GM10248 (cell line): Measurements from ENCODE around the gene CCDC70.
"Not testable (repeated sequence)": the region's sequence is repeated elsewhere in the genome, so short reads cannot be mapped to it uniquely, and the experiment has no call there.

Source experiments
- CTCF ChIA-PET: fragments of 300-600 bp; sonication (Branson Sonifier 250); formaldehyde crosslinking; extraction: SDS; loops from one replicate; lab custom pipeline; 2021; ENCODE audit warnings: antibody characterized with exemption; lab: Yijun Ruan, JAX
- POLR2A ChIA-PET: fragments of 350-650 bp; sonication (Branson Sonifier 250); formaldehyde crosslinking; extraction: SDS; loops from one replicate; lab custom pipeline; 2020; ENCODE audit warnings: antibody characterized with exemption; lab: Yijun Ruan, JAX
- DNase-seq: peaks from one replicate; pipeline ENCODE4 v3.0.0; 2012; ENCODE audit errors: extremely low spot score
- CTCF ChIP-seq: IDR thresholded peaks from 2 replicates; pipeline ENCODE4 v1.5.1; 2012; ENCODE audit warnings: mild to moderate bottlenecking, low read depth; ENCODE audit errors: extremely low read depth, missing control alignments, control extremely low read depth

CCDC70 gene

GRCh38 chr13:51905787-51906186 lies 44.0 kb downstream of the CCDC70 start:
- no peak for TF ChIP-seq CTCF
- ChIA-PET CTCF (interaction anchor here (1.6 to 2.0 kb wide), 3 partner anchors 10 to 13 kb away, joined by 3 to 5 read pairs (median 4); no protein-coding TSS in a partner anchor), POLR2A (no interaction called here)
- no peak for DNase-seq

- ChIA-PET CTCF (interaction anchor here (1.6 to 1.8 kb wide), 2 partner anchors 11 to 14 kb away, joined by 3 to 4 read pairs; no protein-coding TSS in a partner anchor), POLR2A (no interaction called here)
- DNase-seq: no peak
- no peak for TF ChIP-seq CTCF
Measured at GRCh38 chr13:51906581-51906980, 44.8 kb downstream of the CCDC70 start.

- DNase-seq: no peak
- ChIA-PET CTCF (no interaction called here), POLR2A (no interaction called here)
- TF ChIP-seq CTCF: no peak
Measured at GRCh38 chr13:51907040-51907732, 45.4 kb downstream of the CCDC70 start.

GRCh38 chr13:51909265-51909664 lies 47.5 kb downstream of the CCDC70 start:
- POLR2A ChIA-PET, DNase-seq: not testable (repeated sequence)
- CTCF ChIA-PET: interaction anchor here (0.9 to 1.5 kb wide), 2 partner anchors 19 to 29 kb away, joined by 3 read pairs; no protein-coding TSS in a partner anchor

- DNase-seq: no peak
- POLR2A ChIA-PET: no interaction called here
- no peak for TF ChIP-seq CTCF
- CTCF ChIA-PET: interaction anchor here (0.9 kb wide), 1 partner anchor 9 kb away, joined by 3 read pairs; no protein-coding TSS in a partner anchor
Measured at GRCh38 chr13:51910508-51910907, 48.7 kb downstream of the CCDC70 start.

GRCh38 chr13:51912091-51912490 lies 50.3 kb downstream of the CCDC70 start:
- DNase-seq: no peak
- ChIA-PET CTCF (interaction anchor here (1.5 to 2.7 kb wide), 4 partner anchors 11 to 216 kb away, joined by 5 to 14 read pairs (median 6); partner anchors contain the start of gene NEK5), POLR2A (no interaction called here)
- TF ChIP-seq CTCF: no peak
